NAMALWA (cell line): Measurements from ENCODE around the gene GLIS2.
"Not testable (repeated sequence)": the region's sequence is repeated elsewhere in the genome, so short reads cannot be mapped to it uniquely, and the experiment has no call there.

Experiments used
- DNase-seq: peaks from one replicate; pipeline ENCODE4 v3.0.0-alpha.2; 2015; ENCODE audit warnings: low spot score

The GLIS2 gene

DNA sequence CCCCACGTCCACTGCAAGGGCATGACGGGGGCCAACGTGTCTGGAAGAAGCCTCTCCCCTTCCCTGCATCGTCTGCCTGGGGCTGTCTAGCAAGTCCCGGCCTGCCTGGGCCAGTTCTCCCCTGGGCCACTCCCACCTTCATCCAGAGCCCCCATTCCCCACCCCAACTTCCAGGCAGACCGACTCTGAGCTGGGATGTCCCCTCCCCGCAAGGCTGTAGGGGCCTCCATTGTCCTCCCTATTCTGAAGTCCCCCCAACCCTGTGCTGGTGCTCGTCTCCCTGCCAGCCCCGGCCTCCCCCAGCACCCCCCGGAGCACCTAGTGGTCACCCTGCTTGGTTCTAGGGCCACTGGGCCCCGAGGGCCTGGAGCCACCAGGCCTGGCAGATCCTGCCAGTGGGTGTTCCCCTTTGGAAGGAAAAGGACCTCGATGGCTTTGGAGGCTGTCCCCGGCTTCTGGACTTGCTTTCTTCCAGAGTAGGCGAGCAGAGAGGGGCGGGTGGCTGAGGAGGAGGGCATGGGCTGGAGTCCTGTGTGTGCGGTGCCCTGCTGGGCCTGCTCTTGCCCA lies 4.8 kb downstream of the GLIS2 start:
- no peak for DNase-seq

- no peak for DNase-seq
Observed at GRCh38 chr16:4321286-4322120, 5.6 kb downstream of the GLIS2 start.

DNA sequence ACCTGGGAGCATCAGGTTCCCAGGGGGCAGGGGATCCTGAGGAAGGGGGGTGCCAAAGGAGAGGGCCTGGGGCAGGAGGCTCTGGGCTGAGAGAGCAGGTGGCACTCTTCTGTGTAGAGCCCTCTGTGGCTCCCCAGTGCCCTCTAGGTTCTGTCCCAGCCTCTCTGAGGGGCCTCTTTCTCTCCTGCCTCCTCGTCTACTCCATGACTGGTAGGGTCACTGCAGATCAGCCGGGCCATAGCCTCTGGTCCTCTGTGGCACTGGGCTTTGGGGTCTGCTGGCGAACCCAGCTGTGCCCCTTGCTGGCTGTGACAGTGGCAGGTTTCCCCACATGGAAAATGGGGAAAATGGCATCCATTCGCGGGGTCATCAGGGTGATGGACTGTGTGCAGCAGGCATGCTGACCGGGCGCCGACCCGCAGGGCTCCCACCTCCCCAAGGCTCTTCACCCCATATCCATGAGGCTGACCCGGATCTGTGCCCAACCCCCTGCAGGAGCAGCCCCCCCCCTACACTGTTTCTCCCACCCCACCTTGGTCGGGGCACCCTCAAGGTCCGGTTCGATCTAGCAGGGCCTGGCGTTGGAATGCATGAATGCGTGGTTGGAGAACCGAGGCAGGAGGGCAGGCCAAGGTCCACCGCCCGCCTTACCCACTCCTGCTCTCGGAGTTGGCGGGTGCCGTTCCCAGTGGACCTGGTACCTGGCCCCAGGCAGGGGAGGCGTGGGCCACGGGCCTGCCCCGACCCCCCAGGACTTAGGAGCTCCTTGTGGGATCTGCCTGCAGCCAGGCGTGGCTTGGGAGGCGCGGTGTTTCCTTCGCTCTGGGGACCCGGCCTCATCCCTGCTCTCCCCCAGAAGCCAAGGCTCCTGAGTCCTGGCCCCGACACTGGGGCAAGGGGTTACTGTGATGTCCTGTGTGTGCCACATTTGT lies 6.5 kb downstream of the GLIS2 start:
- no peak for DNase-seq

GRCh38 chr16:4323071-4323844 lies 7.4 kb downstream of the GLIS2 start:
- DNase-seq, result no peak

DNA sequence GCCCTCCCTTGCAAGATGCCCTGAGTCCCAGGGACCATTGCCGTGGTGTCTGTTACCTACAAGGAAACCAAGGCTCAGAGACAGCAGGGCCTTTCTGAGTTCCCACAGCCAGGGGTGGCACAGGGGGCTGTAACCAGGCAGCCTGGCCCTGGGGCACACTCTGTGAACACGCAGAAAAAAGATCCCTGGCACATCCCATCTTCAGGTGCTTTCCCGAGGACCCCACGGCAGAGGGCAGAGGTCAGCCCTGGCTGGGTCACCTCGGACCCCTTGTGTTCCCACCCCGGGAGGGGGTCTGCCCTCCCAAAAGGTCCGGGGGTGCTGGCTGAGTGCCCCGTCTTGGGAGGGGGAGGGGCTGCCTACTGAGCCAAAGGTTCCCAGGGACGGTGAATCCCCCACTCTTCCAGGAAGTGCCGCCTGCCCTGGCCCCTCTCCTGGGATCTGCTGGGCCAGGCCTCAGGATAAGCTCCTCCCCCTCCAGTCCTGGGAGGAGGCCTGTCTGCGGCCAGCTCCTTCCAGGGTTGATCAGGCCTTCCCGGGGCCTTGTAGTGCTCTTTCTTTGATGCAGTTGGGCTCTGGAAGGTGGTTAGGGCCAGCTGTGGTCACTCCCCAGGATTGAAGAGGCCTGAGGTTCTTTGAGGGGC lies 8.1 kb downstream of the GLIS2 start:
- no peak for DNase-seq

GRCh38 chr16:4324492-4325252 lies 8.8 kb downstream of the GLIS2 start:
- DNase-seq, result no peak

GRCh38 chr16:4325253-4325758 lies 9.4 kb downstream of the GLIS2 start:
- DNase-seq, result peak; percentile 48

GRCh38 chr16:4327386-4328045 lies 11.6 kb downstream of the GLIS2 start:
- DNase-seq, result no peak

GRCh38 chr16:4328046-4328781 lies 12.3 kb downstream of the GLIS2 start:
- DNase-seq, result peak; percentile 57

- no peak for DNase-seq
Observed at GRCh38 chr16:4328782-4329775, 13.2 kb downstream of the GLIS2 start.

DNA sequence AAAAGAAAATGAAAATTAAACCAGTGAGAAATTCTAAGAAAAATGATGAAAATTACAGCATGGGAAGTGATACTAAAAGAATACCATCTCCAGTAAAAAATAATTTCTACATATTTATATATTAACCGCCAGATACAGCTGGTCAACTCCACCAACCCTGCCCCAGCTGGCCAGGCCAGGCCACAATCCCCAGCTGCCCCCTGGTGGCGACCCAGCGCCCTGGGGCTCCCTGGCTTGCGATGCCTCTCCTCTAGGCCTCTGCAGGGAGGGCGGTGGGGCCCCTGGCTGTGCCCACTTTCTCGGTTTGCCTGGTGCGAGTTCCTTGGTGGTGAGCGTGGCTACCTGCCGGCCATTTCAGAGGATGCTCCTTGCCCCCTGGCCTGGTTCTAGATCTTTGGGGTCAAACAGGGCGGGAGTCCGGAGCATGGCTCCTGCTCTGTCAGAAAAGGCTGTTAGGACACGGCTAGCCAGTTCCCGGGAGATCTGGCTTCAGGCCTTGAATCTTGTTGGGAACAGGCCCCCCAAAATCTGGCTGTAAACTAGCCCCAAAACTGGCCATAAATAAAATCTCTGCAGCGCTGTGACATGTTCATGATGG lies 14.5 kb downstream of the GLIS2 start:
- DNase-seq, result peak; percentile 74

GRCh38 chr16:4332083-4332482 lies 16.2 kb downstream of the GLIS2 start:
- DNase-seq, result no peak

GRCh38 chr16:4332623-4333307 lies 16.9 kb downstream of the GLIS2 start:
- DNase-seq, result no peak

DNA sequence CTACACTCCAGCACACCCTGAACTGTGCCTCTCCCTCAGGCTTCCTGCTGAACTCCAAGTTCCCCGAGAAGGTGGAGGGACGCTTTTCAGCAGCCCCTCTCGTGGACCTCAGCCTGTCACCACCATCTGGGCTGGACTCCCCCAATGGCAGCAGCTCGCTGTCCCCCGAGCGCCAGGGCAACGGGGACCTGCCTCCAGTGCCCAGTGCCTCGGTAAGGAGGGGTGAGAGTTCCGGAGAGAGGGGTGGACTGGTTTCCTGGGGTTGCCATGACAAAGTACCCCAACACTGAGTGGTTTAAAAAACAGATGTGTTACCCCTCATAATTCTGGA lies 17.4 kb downstream of the GLIS2 start:
- DNase-seq, result no peak

- DNase-seq, result not testable (repeated sequence)
Observed at GRCh38 chr16:4333714-4334113, 17.8 kb downstream of the GLIS2 start.

- DNase-seq, result no peak
Observed at GRCh38 chr16:4334724-4335495, 19.0 kb downstream of the GLIS2 start.
